GM21723 (cell line): ENCODE results near the gene ZG16.

ENCODE experiments used
- ATAC-seq: cut with Tn5 transposase; IDR thresholded peaks from one replicate; pipeline ENCODE4 v1.9.1; 2021; ENCODE audit warnings: mild to moderate bottlenecking, moderate library complexity; ENCODE audit not compliant: unreplicated experiment

Gene ZG16

DNA sequence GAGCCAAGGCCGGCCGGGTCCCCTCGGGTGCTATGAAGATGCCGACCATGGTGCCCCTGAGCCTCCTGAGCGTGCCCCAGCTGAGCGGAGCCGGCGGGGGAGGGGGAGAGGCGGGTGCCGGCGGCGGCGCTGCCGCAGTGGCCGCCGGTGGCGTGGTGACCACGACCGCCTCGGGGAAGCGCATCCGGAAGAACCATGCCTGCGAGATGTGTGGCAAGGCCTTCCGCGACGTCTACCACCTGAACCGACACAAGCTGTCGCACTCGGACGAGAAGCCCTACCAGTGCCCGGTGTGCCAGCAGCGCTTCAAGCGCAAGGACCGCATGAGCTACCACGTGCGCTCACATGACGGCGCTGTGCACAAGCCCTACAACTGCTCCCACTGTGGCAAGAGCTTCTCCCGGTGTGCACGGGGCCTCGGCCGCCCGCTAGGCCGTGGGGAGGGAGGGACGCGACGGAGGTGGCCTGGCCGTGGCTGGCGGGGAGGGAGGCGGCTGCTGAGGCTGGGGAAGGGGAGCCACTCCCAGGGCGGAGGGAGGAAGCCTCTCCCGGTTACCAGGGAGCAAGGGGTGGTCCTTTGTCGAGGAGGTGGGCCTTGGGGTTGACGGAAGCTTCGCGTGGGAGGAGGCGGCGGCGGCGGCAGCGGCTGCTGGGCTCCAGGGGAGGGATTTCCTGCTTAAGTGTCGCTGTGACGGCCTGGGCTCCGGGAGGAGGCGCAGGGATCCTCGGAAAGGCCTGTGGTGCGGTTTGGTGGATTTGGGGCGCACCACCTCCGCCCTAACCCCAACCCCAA, 29.6 kb downstream of the ZG16 start:
- ATAC-seq = peak; percentile 26

GRCh38 chr16:29808219-29808900, 30.3 kb downstream of the ZG16 start:
- no peak for ATAC-seq

GRCh38 chr16:29809031-29809747, 31.1 kb downstream of the ZG16 start:
- no peak for ATAC-seq

GRCh38 chr16:29809850-29810698, 32.0 kb downstream of the ZG16 start:
- ATAC-seq = no peak

GRCh38 chr16:29810699-29811169, 32.7 kb downstream of the ZG16 start:
- ATAC-seq = no peak

GRCh38 chr16:29811170-29811895, 33.3 kb downstream of the ZG16 start:
- ATAC-seq = peak; percentile 40

DNA sequence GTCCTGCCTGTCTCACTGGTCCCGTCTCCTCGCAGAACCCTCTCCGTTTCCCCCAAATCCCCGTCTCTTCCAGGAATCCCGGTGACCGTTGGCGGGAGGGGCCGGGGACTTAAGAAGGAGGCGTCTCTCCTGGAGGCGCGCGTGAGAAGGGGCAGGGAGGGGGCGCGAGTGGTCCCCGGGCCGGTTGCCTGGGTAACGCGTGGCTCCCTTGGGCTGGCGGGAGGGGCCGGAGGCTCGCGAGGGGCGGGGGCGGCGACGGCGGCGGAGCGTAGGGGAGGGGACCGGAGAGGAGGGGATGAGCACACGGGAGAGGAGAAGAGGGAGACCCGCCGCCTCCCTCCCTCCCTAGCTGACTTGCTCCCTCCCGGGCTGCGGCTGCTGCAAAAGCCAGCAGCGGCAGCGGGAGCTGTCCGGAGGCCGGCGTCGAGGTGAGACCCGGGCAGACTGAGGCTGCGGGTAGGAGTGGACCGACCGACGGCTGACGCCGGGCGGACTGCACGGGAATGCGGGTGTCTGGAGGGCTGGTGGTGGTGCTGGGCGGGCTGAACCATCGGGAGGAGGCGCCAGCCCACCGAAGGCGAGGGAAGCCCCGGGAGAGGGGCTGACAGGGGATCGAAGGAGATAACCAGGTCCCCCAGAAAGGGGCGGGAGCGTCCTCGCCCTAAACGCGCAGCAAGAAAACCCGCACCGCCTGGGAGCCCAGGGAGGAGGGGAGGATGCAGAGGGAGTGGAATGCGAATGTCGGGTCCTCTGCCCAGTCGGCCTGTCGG, 34.0 kb downstream of the ZG16 start, which contains the start of gene PRRT2:
PRRT2 (plus strand) TSS at position 298 of the 770 bp plus-strand sequence. CDS start 862 bp downstream, outside the sequence.
- ATAC-seq = no peak

DNA sequence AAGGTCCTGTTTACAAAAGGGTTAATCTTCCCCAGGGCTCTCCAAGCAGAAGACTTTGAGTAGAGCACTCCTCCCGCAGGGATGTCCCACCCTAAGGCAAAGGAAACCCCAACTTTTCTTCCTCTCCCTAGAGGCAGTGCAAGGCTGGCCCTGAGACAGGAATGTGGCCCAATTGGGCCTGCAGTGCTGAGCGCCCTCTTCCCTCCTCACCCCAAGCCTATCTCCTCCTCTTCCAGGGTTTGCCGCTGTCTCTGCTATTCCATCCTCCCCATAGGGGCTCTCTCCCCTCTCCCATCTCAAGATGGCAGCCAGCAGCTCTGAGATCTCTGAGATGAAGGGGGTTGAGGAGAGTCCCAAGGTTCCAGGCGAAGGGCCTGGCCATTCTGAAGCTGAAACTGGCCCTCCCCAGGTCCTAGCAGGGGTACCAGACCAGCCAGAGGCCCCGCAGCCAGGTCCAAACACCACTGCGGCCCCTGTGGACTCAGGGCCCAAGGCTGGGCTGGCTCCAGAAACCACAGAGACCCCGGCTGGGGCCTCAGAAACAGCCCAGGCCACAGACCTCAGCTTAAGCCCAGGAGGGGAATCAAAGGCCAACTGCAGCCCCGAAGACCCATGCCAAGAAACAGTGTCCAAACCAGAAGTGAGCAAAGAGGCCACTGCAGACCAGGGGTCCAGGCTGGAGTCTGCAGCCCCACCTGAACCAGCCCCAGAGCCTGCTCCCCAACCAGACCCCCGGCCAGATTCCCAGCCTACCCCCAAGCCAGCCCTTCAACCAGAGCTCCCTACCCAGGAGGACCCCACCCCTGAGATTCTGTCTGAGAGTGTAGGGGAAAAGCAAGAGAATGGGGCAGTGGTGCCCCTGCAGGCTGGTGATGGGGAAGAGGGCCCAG, 34.9 kb downstream of the ZG16 start:
- no peak for ATAC-seq

- ATAC-seq = no peak
Observed at GRCh38 chr16:29813644-29814562, 35.8 kb downstream of the ZG16 start.

DNA sequence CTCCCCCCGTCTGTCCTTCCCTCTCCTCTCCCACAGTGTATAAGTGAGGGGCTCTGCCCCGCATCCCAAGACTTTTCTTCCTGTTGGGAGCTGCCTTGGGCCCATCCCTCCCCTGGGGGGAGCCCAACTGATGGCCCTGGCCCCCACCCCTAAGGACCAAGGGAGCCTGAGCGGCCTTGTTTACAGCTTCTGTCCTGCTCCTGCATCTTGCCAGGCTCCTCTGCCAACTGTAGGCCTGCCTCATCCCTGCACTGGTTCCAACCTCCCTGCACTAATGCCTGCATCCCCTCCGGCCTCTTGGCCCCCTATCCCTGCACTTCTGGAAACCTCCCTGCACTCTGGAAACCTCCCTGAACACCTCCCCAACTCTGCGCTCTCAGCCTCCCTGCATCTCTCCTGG, 36.5 kb downstream of the ZG16 start:
- no peak for ATAC-seq

DNA sequence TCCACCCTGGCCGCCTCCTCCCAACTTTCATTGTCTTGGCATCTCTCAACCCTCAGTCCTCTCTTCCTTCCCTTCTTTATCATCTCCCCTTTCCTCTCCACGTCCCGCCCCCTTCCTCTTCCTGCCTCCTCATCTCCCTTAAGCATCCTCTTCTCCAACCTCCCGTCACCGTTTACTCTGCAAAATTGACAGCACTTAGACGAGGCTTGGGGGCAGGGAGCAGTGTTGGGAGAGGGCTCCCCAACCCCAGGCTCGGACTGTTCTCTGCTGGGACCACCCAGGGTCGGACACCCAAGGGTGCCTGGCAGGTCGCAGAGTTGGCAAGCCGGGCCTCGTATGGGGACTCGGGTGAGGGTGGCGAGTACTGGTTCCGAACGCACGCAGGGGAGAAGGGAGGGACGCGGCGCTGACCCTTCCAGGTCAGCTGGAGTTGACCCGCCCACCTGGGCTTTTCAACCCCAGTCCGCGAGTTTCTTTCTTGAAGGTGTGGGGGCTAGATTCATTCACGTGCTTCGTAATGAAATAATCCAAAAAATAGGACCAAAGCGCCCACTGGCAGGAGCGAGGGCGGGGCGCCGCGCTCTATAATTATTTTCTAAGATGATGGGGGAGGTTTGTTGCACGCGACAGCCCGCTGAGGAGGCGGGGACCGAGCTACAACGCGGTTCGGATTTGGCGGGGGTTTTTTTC, 37.1 kb downstream of the ZG16 start:
- ATAC-seq = no peak

DNA sequence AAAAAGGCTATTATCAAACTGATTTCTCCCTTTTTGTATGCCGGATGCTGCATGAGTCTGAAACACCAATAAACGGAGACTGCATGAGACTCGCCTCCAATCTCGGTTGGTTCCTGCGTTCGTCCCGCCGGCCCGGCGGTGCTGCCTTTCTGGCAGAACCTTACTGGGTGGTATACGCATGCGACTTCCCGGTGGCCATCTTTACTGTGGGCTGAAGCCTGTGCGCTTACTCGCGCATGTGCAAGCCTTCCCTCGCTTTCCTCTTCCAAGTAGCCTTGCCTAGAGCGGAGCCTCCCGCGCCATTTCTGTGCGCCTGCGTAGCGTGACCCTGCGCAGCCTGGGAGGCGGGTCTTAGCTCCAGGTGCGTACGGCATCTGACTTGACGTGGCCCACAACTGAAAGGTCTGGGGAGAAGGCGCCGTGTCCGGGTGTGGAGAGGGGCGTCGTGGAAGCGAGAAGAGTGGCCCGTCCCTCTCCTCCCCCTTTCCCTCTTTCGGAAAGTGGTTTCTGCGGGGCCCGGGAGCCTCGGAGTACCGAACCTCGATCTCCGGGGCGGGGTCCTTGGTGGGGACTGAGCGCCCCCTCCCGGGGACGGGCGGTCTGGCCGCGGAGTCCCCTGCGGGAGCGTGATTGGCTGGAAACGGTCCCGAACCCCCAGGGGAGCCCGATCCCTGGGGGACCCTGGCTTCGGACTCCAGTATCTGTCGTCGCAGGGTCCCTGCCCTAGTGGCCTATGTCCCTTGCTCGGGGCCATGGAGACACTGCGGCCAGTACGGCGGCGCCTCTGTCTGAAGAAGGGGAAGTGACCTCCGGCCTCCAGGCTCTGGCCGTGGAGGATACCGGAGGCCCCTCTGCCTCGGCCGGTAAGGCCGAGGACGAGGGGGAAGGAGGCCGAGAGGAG, 38.0 kb downstream of the ZG16 start, which contains the start of gene PAGR1:
PAGR1 (plus strand) TSS at position 360 of the 901 bp plus-strand sequence; CDS start at position 734, 374 bp downstream.
- peak; percentile 54 for ATAC-seq

DNA sequence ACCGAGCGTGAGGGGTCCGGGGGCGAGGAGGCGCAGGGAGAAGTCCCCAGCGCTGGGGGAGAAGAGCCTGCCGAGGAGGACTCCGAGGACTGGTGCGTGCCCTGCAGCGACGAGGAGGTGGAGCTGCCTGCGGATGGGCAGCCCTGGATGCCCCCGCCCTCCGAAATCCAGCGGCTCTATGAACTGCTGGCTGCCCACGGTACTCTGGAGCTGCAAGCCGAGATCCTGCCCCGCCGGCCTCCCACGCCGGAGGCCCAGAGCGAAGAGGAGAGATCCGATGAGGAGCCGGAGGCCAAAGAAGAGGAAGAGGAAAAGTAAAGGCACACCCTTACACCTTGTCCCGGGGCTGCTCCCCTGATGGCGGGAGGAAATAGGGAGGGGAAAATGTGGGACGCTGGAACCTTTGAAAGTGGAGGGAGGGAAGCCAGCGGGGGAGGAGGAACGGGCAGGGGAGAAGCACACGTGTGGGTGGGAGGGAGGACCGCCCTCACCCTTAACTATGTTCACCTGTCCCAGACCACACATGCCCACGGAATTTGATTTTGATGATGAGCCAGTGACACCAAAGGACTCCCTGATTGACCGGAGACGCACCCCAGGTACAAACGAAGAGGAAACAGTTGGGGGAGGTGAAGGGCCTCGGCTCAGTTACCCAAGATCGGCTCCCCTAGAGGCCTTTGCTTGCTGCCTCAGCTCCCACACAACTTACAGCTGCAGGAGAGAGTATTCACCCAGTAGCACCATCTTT, 38.8 kb downstream of the ZG16 start:
- ATAC-seq = peak; percentile 26

GRCh38 chr16:29818082-29818481, 40.0 kb downstream of the ZG16 start:
- ATAC-seq = no peak

GRCh38 chr16:29819506-29819905, 41.5 kb downstream of the ZG16 start:
- no peak for ATAC-seq
